HepG2 (cell line): ENCODE measurements around the gene ACACB. TPM values are rescaled to one million over a fixed set of nuclear protein-coding genes. Genes with fewer than 3 reads are reported as not detected.

Experiments
- ATAC-seq: fragments of 200-7000 bp; cut with Tn5 transposase; 3 replicates; pipeline ENCODE4 v1.9.1; 2020; ENCODE audit warnings: mild to moderate bottlenecking, moderate library complexity
- BruUV-seq: library from RNA; stranded (reverse); fragments of 400-500 nt; replicated peaks from 2 replicates; lab custom pipeline; 2021; lab: Mats Ljungman, UMichigan
- CTCF ChIA-PET: fragments of 300-600 bp; formaldehyde crosslinking; extraction: SDS; loops from one replicate; lab custom pipeline; 2021; ENCODE audit warnings: low total read pairs, inconsistent platforms, low intra/inter-chr PET ratio; lab: Yijun Ruan, JAX
- POLR2A ChIA-PET: fragments of 350-600 bp; sonication (Branson Sonifier 250); formaldehyde crosslinking; loops from one replicate; lab custom pipeline; 2020; ENCODE audit warnings: antibody characterized with exemption, inconsistent platforms; lab: Yijun Ruan, JAX
- DNase-seq: peaks from one replicate; pipeline ENCODE4 v3.0.0-alpha.2; 2015; ENCODE audit warnings: low spot score
- FAIRE-seq: peaks from 3 replicates; lab custom pipeline; 2011; peaks lifted over from hg19 to GRCh38; lab: Jason Lieb, UNC
- H2AFZ ChIP-seq: one replicate; pipeline ENCODE4 v1.6.1; 2011; ENCODE audit warnings: low read length, inconsistent platforms
- H3K27ac ChIP-seq: fragments of 300-600 bp; 3 replicates; pipeline ENCODE4 v1.8.0; 2011; ENCODE audit warnings: mixed run types, mild to moderate bottlenecking, mixed read lengths, low read length, inconsistent platforms; ENCODE audit not compliant: insufficient read depth; ENCODE audit errors: extremely low read length
- H3K27me3 ChIP-seq, 2 experiments: fragments of 200-600 bp in 1 of 2; 2 replicates in 1 of 2; 3 replicates in 1 of 2; pipeline versions ENCODE4 v1.6.0 to v1.8.0; 2011; ENCODE audit warnings: low read length in 2 of 2, mild to moderate bottlenecking in 2 of 2, moderate library complexity in 2 of 2, inconsistent platforms in 1 of 2; ENCODE audit not compliant: insufficient read depth in 2 of 2, control insufficient read depth in 1 of 2
- H3K36me3 ChIP-seq, 2 experiments: fragments of 200-600 bp in 1 of 2; replicated peaks in 1 of 2; 2 replicates in 1 of 2; 3 replicates in 1 of 2; pipeline versions ENCODE4 v1.5.1 to v1.8.0; 2011; ENCODE audit warnings: low read length in 2 of 2, inconsistent platforms in 1 of 2; ENCODE audit not compliant: insufficient read depth in 2 of 2, control insufficient read depth in 1 of 2
- H3K4me1 ChIP-seq: 2 replicates; pipeline ENCODE4 v1.5.1; 2012; ENCODE audit warnings: low read length, inconsistent platforms; ENCODE audit not compliant: insufficient read depth
- H3K4me2 ChIP-seq: 2 replicates; pipeline ENCODE4 v1.6.0; 2011; ENCODE audit warnings: low read depth, low read length, inconsistent platforms
- H3K4me3 ChIP-seq, 3 experiments: fragments of 200-600 bp in 1 of 3; sonication (generic), shearing (Covaris generic) in 1 of 3; replicated peaks in 1 of 3; 2 replicates each; pipeline ENCODE4 v1.5.1; 2011 to 2016; ENCODE audit warnings: low read length in 3 of 3, inconsistent platforms in 2 of 3, low read depth in 2 of 3, mild to moderate bottlenecking in 2 of 3, control low read depth in 1 of 3, mixed read lengths in 1 of 3; ENCODE audit not compliant: insufficient read depth in 1 of 3
- H3K79me2 ChIP-seq: one replicate; pipeline ENCODE4 v1.6.1; 2011; ENCODE audit warnings: low read length, inconsistent platforms; ENCODE audit not compliant: insufficient read depth
- H3K9ac ChIP-seq: 2 replicates; pipeline ENCODE4 v1.6.0; 2011; ENCODE audit warnings: mild to moderate bottlenecking, low read depth, low read length, inconsistent platforms; ENCODE audit not compliant: insufficient read depth
- H3K9me3 ChIP-seq: 2 replicates; pipeline ENCODE4 v1.5.1; 2012; ENCODE audit warnings: mild to moderate bottlenecking, low read length
- H4K20me1 ChIP-seq: 2 replicates; pipeline ENCODE4 v1.6.0; 2011; ENCODE audit warnings: inconsistent platforms, mild to moderate bottlenecking, low read length, moderate library complexity; ENCODE audit not compliant: insufficient read depth
- DNMT3B ChIP-seq: conservative IDR thresholded peaks from 2 replicates; pipeline ENCODE4 v1.6.1; 2016; ENCODE audit warnings: missing biosample characterization, control low read depth
- HOXA9 ChIP-seq: sonication (generic); formaldehyde crosslinking; IDR thresholded peaks from 2 replicates; pipeline ENCODE4 v1.8.1; 2022; ENCODE audit warnings: missing genetic modification reagents, mild to moderate bottlenecking, moderate library complexity, borderline replicate concordance
- MYNN ChIP-seq: sonication (generic); formaldehyde crosslinking; IDR thresholded peaks from 2 replicates; pipeline ENCODE4 v1.4.0; 2020; ENCODE audit warnings: mild to moderate bottlenecking, low read depth, missing genetic modification reagents
- MZF1 ChIP-seq: sonication (generic); formaldehyde crosslinking; IDR thresholded peaks from 2 replicates; pipeline ENCODE4 v1.8.1; 2023; ENCODE audit warnings: mild to moderate bottlenecking, missing genetic modification reagents, borderline replicate concordance
- RARA ChIP-seq: IDR thresholded peaks from 2 replicates; pipeline ENCODE4 v1.6.1; 2016; ENCODE audit warnings: missing genetic modification reagents, missing compliant biosample characterization
- RXRB ChIP-seq: IDR thresholded peaks from 2 replicates; pipeline ENCODE4 v1.6.1; 2016; ENCODE audit warnings: borderline replicate concordance, missing genetic modification reagents, missing compliant biosample characterization
- SMARCE1 ChIP-seq: fragments of 450-650 bp; IDR thresholded peaks from 2 replicates; pipeline ENCODE4 v1.6.1; 2017; ENCODE audit warnings: borderline replicate concordance
- ZNF101 ChIP-seq: sonication (generic); formaldehyde crosslinking; IDR thresholded peaks from 2 replicates; pipeline ENCODE4 v1.4.0; 2020; ENCODE audit warnings: mild to moderate bottlenecking, low read depth, missing genetic modification reagents, borderline replicate concordance
- ZNF382 ChIP-seq: sonication (generic); formaldehyde crosslinking; IDR thresholded peaks from 2 replicates; pipeline ENCODE4 v1.5.0; 2020; ENCODE audit warnings: missing genetic modification reagents, mild to moderate bottlenecking, borderline replicate concordance
- ZNF598 ChIP-seq: sonication (generic); formaldehyde crosslinking; IDR thresholded peaks from 2 replicates; pipeline ENCODE4 v1.5.1; 2020; ENCODE audit warnings: mild to moderate bottlenecking, missing genetic modification reagents, borderline replicate concordance
- ZNF772 ChIP-seq: sonication (generic); formaldehyde crosslinking; IDR thresholded peaks from 2 replicates; pipeline ENCODE4 v1.5.0; 2020; ENCODE audit warnings: mild to moderate bottlenecking, missing genetic modification reagents
- ZSCAN21 ChIP-seq: sonication (generic); formaldehyde crosslinking; IDR thresholded peaks from 2 replicates; pipeline ENCODE4 v1.8.0; 2022; ENCODE audit warnings: mild to moderate bottlenecking, missing genetic modification reagents, moderate library complexity, borderline replicate concordance
- WGBS: methylation state at CpG from one replicate; pipeline ENCODE4 v1.1.6; 2017; ENCODE audit warnings: low lambda C conversion rate; 5-methylcytosine and 5-hydroxymethylcytosine counted together
- in situ Hi-C: cut with HindIII; loops from 2 replicates; pipeline ENCODE4 v1.10.0; 2017; ENCODE audit warnings: low pct_unique_long_range_greater_than_20kb; ENCODE audit not compliant: extremely low pct_ligation_motif_present
- intact Hi-C: fragments of 100-400 bp; cut with micrococcal nuclease; formaldehyde crosslinking; loops from one replicate; pipeline ENCODE4 v1.10.0; 2022; ENCODE audit not compliant: unreplicated experiment
- polyA plus RNA-seq, 8 experiments: library from polyadenylated mRNA; depleted of rRNA in 3 of 8; stranded (reverse) in 7 of 8; unstranded in 1 of 8; fragments of >200 nt; fragmentation: Illumina TruSeq in 4 of 8; extraction: Trizol in 4 of 8; gene quantifications; 2 replicates each; pipeline versions ENCODE4 v1.2.1 to v1.2.3, GENCODE V29; 2011 to 2016; ENCODE audit warnings: low read depth in 4 of 8, missing spikeins in 1 of 8, mixed read lengths in 1 of 8; ENCODE audit not compliant: insufficient read depth in 1 of 8
- total RNA-seq, 5 experiments: library from RNA; depleted of rRNA; stranded (reverse); fragments of >200 nt; fragmentation: Illumina TruSeq; extraction: Trizol; gene quantifications; 2 replicates each; pipeline ENCODE4 v1.2.3, GENCODE V29; 2016; ENCODE audit warnings: low read depth in 1 of 5
- TF ChIP-seq, protein P1 (sequence below): fragments of 450-650 bp; IDR thresholded peaks from 2 replicates; pipeline ENCODE4 v1.6.1; 2016
- TF ChIP-seq, protein P2 (sequence below): sonication (generic); formaldehyde crosslinking; IDR thresholded peaks from 2 replicates; pipeline ENCODE4 v1.5.1; 2020; ENCODE audit warnings: missing genetic modification reagents, mild to moderate bottlenecking, borderline replicate concordance

The ACACB gene
- total and polyA plus RNA-seq, 2 of the 13 experiments (the other 11 are each of a cell fraction or from before 2014, with no cell fraction given) = 6.2 to 8.6 TPM

DNA sequence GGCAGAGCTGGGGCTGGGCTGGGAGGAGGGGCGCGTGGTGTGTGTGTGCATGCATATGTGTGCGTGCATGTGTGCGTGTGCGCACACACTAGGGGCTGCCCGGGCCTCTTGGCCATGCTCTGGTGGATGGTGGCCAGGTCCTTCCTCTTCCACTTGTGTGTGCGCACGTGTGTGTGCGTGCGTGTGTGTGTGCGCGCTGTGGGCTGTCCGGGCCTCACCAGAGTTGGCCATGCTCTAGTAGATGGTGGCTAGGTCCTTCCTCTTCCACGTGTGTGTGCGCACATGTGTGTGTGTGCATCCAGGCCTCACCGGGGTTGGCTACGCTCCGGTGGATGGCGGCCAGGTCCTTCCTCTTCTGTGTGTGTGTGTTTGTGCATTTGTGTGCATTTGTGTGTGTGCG is 168.0 kb downstream of the ACACB start:
- no CpG with 5 or more reads among the region's 20 CpGs for WGBS
- no peak overlapping the region for H2AFZ ChIP-seq
- H3K4me3 ChIP-seq = no peak overlapping the region
- no peak for DNase-seq
- H3K27me3 ChIP-seq = peaks cover 0 to 1% of the 10 kb centered on the region in 2 experiments; a peak in 1 of 5 replicates
- ChIA-PET CTCF (no interaction called here), POLR2A (no interaction called here)
- in situ Hi-C loops (no loop called here), intact Hi-C loops (no loop called here)
- no peaks in the 10 kb centered on the region for H3K36me3 ChIP-seq
- H3K27ac ChIP-seq = no peak overlapping the region
- H3K4me1 ChIP-seq = peaks cover 22% of the 10 kb centered on the region
- TF ChIP-seq ZSCAN21 (CRISPR knock-in tag) (no peak), RXRB (no peak)
- TF ChIP-seq, protein P1, sequence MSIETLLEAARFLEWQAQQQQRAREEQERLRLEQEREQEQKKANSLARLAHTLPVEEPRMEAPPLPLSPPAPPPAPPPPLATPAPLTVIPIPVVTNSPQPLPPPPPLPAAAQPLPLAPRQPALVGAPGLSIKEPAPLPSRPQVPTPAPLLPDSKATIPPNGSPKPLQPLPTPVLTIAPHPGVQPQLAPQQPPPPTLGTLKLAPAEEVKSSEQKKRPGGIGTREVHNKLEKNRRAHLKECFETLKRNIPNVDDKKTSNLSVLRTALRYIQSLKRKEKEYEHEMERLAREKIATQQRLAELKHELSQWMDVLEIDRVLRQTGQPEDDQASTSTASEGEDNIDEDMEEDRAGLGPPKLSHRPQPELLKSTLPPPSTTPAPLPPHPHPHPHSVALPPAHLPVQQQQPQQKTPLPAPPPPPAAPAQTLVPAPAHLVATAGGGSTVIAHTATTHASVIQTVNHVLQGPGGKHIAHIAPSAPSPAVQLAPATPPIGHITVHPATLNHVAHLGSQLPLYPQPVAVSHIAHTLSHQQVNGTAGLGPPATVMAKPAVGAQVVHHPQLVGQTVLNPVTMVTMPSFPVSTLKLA = peak; percentile 36; the same call in 1 of the 2 replicates
- H3K79me2 ChIP-seq = no peaks in the 10 kb centered on the region
- H3K9ac ChIP-seq = no peak overlapping the region
- no peak for ATAC-seq
- no TSS peak for BruUV-seq
- no peak overlapping the region for H3K4me2 ChIP-seq
- H4K20me1 ChIP-seq = no peaks in the 10 kb centered on the region
- no peak for FAIRE-seq
- H3K9me3 ChIP-seq = no peaks in the 10 kb centered on the region

DNA sequence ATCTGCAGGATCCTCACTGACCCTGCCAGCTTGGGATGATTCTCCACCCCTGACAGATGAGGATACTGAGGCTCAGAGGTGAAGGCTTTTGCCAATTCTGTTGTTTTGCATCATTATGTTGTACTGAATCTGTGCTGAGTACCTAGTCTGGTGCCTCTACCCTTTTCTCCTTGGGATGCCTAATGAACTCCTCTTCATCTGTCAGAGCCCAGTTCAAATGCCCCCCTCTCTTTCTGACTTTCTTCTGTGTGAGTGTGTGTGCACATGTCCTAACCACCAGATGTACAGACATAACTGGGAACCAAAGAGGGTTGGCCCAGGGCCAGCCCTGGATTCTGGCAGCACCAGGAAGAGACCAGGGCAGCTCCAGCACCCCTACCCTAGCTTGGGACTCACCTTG is 169.9 kb downstream of the ACACB start:
- H3K27me3 ChIP-seq = peaks cover 0 to 1% of the 10 kb centered on the region in 2 experiments; a peak in 1 of 5 replicates
- H3K4me2 ChIP-seq = no peak overlapping the region
- H2AFZ ChIP-seq = no peak overlapping the region
- DNase-seq (no peak), ATAC-seq (no peak), FAIRE-seq (no peak)
- no TSS peak for BruUV-seq
- TF ChIP-seq, protein P2, sequence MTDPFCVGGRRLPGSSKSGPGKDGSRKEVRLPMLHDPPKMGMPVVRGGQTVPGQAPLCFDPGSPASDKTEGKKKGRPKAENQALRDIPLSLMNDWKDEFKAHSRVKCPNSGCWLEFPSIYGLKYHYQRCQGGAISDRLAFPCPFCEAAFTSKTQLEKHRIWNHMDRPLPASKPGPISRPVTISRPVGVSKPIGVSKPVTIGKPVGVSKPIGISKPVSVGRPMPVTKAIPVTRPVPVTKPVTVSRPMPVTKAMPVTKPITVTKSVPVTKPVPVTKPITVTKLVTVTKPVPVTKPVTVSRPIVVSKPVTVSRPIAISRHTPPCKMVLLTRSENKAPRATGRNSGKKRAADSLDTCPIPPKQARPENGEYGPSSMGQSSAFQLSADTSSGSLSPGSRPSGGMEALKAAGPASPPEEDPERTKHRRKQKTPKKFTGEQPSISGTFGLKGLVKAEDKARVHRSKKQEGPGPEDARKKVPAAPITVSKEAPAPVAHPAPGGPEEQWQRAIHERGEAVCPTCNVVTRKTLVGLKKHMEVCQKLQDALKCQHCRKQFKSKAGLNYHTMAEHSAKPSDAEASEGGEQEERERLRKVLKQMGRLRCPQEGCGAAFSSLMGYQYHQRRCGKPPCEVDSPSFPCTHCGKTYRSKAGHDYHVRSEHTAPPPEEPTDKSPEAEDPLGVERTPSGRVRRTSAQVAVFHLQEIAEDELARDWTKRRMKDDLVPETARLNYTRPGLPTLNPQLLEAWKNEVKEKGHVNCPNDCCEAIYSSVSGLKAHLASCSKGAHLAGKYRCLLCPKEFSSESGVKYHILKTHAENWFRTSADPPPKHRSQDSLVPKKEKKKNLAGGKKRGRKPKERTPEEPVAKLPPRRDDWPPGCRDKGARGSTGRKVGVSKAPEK (CRISPR knock-in tag) = no peak
- TF ChIP-seq ZNF382 (CRISPR knock-in tag) = no peak
- no peak for TF ChIP-seq MZF1 (CRISPR knock-in tag)
- TF ChIP-seq HOXA9 (CRISPR knock-in tag) = no peak
- TF ChIP-seq DNMT3B = no peak
- TF ChIP-seq SMARCE1 = no peak
- no peak for TF ChIP-seq MYNN (CRISPR knock-in tag)
- no peak for TF ChIP-seq ZNF101 (CRISPR knock-in tag)
- TF ChIP-seq RARA (CRISPR knock-in tag) = no peak
- no peak for TF ChIP-seq ZNF598 (CRISPR knock-in tag)
- TF ChIP-seq ZNF772 (CRISPR knock-in tag) = no peak
- no peak overlapping the region for H3K4me3 ChIP-seq
- in situ Hi-C loops (no loop called here), intact Hi-C loops (no loop called here)
- H3K36me3 ChIP-seq = no peaks in the 10 kb centered on the region
- no peak overlapping the region for H3K9ac ChIP-seq
- H3K4me1 ChIP-seq = peaks cover 11% of the 10 kb centered on the region
- H3K9me3 ChIP-seq = no peaks in the 10 kb centered on the region
- POLR2A ChIA-PET = no interaction called here
- H3K27ac ChIP-seq = no peak overlapping the region
- H3K79me2 ChIP-seq = no peaks in the 10 kb centered on the region
- CTCF ChIA-PET = no interaction called here
- H4K20me1 ChIP-seq = no peaks in the 10 kb centered on the region
